ENCODE results near the gene HDAC4. TPM values are rescaled to one million over a fixed set of nuclear protein-coding genes. Genes with fewer than 3 reads are reported as not detected.

The HDAC4 gene
- polyA plus RNA-seq, 2 of the 4 experiments (the other 2 are of a cell fraction), result 8.6 to 10.4 TPM

DNA sequence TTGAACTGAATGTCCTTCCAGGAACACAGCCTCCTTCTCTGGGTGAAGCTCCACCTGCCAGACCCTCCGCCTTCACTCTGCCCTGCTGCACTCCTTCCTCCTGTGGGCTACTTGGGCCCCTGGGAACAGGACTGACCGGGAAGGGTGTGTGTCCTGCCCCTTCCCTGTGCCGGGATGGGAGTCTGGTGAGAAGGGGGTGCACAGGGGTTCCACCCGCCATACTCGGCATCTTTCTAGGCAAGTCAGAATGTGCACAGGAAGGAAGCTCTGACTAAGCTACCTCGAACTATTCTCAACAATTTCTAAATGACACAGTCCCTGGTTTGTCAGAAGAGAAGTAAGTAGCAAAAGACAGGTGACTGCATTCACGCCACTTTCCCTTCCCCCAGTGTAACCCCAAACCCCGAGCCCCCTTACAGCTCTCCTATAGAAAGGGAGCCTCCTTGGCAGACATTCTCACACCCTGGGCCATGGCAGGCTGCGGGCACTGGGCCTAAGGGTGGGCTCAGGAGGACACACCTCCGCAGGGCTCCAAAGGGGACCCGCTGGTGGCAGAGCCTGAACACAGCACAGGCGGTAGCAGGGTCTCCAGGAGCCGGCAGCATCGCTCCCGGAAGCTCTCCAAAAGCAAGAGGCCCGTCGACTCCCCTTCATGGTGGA is 184.1 kb downstream of the HDAC4 start:
- Histone ChIP-seq H3K9me3 (no peaks in the 10 kb centered on the region), H3K4me1 (peaks cover 10% of the 10 kb centered on the region), H3K27ac (no peak overlapping the region), H3K4me3 (no peak overlapping the region), H3K4me2 (no peak overlapping the region)
- no peak for TF ChIP-seq CHD4 (IDR thresholded peaks at IDR 0.05; ENCODE audit: borderline replicate concordance)
- TF ChIP-seq EHMT2 (IDR thresholded peaks at IDR 0.05; ENCODE audit: low read depth), result no peak
- TF ChIP-seq FOSL2 (IDR thresholded peaks at IDR 0.05), result no peak
- no peak for TF ChIP-seq FOSL2 (CRISPR knock-in tag; IDR thresholded peaks at IDR 0.05)
- no peak for TF ChIP-seq HOXB13 (CRISPR knock-in tag; IDR thresholded peaks at IDR 0.05; ENCODE audit: low read depth)
- TF ChIP-seq RAD21 (conservative IDR thresholded peaks at IDR 0.05 in 1 of 2, IDR thresholded peaks at IDR 0.05 in 1 of 2), result no peak
- TF ChIP-seq HOXA7 (CRISPR knock-in tag; IDR thresholded peaks at IDR 0.05), result no peak
- TF ChIP-seq MAFK (IDR thresholded peaks at IDR 0.05; ENCODE audit: partially characterized antibody), result no peak
- TF ChIP-seq POLR2A (IDR thresholded peaks at IDR 0.05; ENCODE audit: low read length), result no peak
- CTCF ChIA-PET, result interaction anchor here (0.6 kb wide), 1 partner anchor 63 kb away, joined by 5 read pairs; no protein-coding TSS in a partner anchor
- WGBS (ENCODE audit: missing lambda C conversion rate), result 91% methylated on average over 14 of the region's 17 CpGs
- ATAC-seq, result no peak
- no peak for DNase-seq (ENCODE audit: low read depth in 1 of 2, low spot score in 1 of 2)
- POLR2A ChIA-PET, result no interaction called here
- FAIRE-seq, result no peak

DNA sequence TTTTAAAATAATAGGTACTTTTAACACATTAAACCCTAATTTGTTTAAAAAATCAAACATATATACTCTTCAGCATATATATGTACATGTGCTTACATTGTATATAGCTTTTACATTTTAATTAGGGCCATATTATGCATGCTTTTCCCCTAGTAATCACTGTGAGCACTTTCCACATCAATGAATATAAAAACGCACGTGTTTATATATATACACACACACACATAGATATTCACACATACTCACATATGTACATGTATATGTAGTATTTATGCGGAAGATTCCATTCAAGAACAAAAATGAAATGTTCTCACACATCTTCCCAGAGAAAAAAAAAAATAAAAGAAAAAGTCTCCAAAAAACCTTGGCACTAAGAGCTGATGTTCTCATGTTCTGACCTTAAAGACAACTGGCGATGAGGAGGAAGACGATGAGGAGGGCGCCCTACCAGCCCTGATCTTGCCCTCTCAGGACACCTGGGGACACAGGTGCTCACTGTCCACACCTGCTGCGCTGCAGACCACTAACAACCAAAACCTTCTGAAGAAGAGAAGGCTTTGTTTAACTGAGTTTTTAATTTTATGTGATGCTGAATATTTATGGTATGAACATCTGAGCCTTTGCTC is 184.7 kb downstream of the HDAC4 start:
- ChIA-PET POLR2A (no interaction called here), CTCF (interaction anchor here (0.6 kb wide), 1 partner anchor 62 kb away, joined by 5 read pairs; no protein-coding TSS in a partner anchor)
- Histone ChIP-seq H3K9me3 (no peaks in the 10 kb centered on the region), H3K27ac (no peak overlapping the region), H3K4me3 (no peak overlapping the region), H3K4me1 (0 out of 3 replicates have a peak, but pooled peaks cover 7% of the 10 kb centered on the region), H3K4me2 (no peak overlapping the region)
- 92% methylated on average over 7 of the region's 7 CpGs for WGBS (ENCODE audit: missing lambda C conversion rate)
- DNase-seq (ENCODE audit: low read depth in 1 of 2, low spot score in 1 of 2) (no peak), ATAC-seq (no peak), FAIRE-seq (no peak)
- no peak for TF ChIP-seq MYC (IDR thresholded peaks at IDR 0.05; ENCODE audit: borderline replicate concordance, low read length)
- no peak for TF ChIP-seq HOXB5 (CRISPR knock-in tag; IDR thresholded peaks at IDR 0.05)
- no peak for TF ChIP-seq JUN (IDR thresholded peaks at IDR 0.05)
- TF ChIP-seq GATA3 (IDR thresholded peaks at IDR 0.05; ENCODE audit: borderline replicate concordance), result no peak
- no peak for TF ChIP-seq ZFP36 (IDR thresholded peaks at IDR 0.05; ENCODE audit: borderline replicate concordance, partially characterized antibody)
- TF ChIP-seq, protein P1, sequence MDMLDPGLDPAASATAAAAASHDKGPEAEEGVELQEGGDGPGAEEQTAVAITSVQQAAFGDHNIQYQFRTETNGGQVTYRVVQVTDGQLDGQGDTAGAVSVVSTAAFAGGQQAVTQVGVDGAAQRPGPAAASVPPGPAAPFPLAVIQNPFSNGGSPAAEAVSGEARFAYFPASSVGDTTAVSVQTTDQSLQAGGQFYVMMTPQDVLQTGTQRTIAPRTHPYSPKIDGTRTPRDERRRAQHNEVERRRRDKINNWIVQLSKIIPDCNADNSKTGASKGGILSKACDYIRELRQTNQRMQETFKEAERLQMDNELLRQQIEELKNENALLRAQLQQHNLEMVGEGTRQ (IDR thresholded peaks at IDR 0.05), result no peak
- no peak for TF ChIP-seq HEYL (CRISPR knock-in tag; IDR thresholded peaks at IDR 0.05)
- TF ChIP-seq HOXB13 (CRISPR knock-in tag; IDR thresholded peaks at IDR 0.05; ENCODE audit: low read depth), result no peak
- no peak for TF ChIP-seq KDM5A (IDR thresholded peaks at IDR 0.05)

GRCh38 chr2:239215136-239215925 is 185.5 kb downstream of the HDAC4 start:
- TF ChIP-seq CBX8 (IDR thresholded peaks at IDR 0.05) (no peak), EP300 (IDR thresholded peaks at IDR 0.05) (no peak), E2F6 (IDR thresholded peaks at IDR 0.05; ENCODE audit: borderline replicate concordance, low read depth) (no peak), TFCP2L1 (CRISPR knock-in tag; IDR thresholded peaks at IDR 0.05) (no peak), FOXS1 (CRISPR knock-in tag; IDR thresholded peaks at IDR 0.05) (no peak), HOXB13 (CRISPR knock-in tag; IDR thresholded peaks at IDR 0.05; ENCODE audit: low read depth) (no peak)
- TF ChIP-seq, protein P2, sequence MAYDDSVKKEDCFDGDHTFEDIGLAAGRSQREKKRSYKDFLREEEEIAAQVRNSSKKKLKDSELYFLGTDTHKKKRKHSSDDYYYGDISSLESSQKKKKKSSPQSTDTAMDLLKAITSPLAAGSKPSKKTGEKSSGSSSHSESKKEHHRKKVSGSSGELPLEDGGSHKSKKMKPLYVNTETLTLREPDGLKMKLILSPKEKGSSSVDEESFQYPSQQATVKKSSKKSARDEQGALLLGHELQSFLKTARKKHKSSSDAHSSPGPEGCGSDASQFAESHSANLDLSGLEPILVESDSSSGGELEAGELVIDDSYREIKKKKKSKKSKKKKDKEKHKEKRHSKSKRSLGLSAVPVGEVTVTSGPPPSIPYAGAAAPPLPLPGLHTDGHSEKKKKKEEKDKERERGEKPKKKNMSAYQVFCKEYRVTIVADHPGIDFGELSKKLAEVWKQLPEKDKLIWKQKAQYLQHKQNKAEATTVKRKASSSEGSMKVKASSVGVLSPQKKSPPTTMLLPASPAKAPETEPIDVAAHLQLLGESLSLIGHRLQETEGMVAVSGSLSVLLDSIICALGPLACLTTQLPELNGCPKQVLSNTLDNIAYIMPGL (CRISPR knock-in tag; IDR thresholded peaks at IDR 0.05; ENCODE audit: borderline replicate concordance), result no peak
- TF ChIP-seq, protein P3, sequence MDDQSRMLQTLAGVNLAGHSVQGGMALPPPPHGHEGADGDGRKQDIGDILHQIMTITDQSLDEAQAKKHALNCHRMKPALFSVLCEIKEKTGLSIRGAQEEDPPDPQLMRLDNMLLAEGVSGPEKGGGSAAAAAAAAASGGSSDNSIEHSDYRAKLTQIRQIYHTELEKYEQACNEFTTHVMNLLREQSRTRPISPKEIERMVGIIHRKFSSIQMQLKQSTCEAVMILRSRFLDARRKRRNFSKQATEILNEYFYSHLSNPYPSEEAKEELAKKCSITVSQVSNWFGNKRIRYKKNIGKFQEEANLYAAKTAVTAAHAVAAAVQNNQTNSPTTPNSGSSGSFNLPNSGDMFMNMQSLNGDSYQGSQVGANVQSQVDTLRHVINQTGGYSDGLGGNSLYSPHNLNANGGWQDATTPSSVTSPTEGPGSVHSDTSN (IDR thresholded peaks at IDR 0.05), result no peak
- no peak for FAIRE-seq
- POLR2A ChIA-PET, result no interaction called here

More at GRCh38 chr2:239215136-239215925, 185.5 kb downstream of the HDAC4 start:
- Histone ChIP-seq H3K9me3 (no peaks in the 10 kb centered on the region), H3K4me1 (0 out of 3 replicates have a peak, but pooled peaks cover 7% of the 10 kb centered on the region), H3K4me3 (no peak overlapping the region), H3K27ac (no peak overlapping the region), H3K4me2 (no peak overlapping the region)
- CTCF ChIA-PET, result interaction anchor here (1.0 kb wide), 1 partner anchor 37 kb away, joined by 4 read pairs; no protein-coding TSS in a partner anchor
- ATAC-seq (no peak), DNase-seq (ENCODE audit: low read depth in 1 of 2, low spot score in 1 of 2) (no peak)
- 94% methylated on average over 23 of the region's 23 CpGs for WGBS (ENCODE audit: missing lambda C conversion rate)

All from A549 (cell line).